OCI-LY1 (cell line): ENCODE data around the gene KCNN2.

Source experiments
- EZH2 ChIP-seq: fragments of 200-600 bp; sonication (generic), shearing (Covaris generic); IDR thresholded peaks from 2 replicates; pipeline ENCODE4 v1.8.0; 2017; ENCODE audit warnings: borderline replicate concordance, mixed run types, mild to moderate bottlenecking, antibody characterized with exemption, low read length, moderate library complexity, mixed read lengths
- TF ChIP-seq, protein P1 (sequence below): fragments of 200-600 bp; sonication (generic), shearing (Covaris generic); IDR thresholded peaks from 2 replicates; pipeline ENCODE4 v1.5.1; 2017; ENCODE audit warnings: mild to moderate bottlenecking, antibody characterized with exemption, low read length, moderate library complexity, mixed read lengths

DNA sequence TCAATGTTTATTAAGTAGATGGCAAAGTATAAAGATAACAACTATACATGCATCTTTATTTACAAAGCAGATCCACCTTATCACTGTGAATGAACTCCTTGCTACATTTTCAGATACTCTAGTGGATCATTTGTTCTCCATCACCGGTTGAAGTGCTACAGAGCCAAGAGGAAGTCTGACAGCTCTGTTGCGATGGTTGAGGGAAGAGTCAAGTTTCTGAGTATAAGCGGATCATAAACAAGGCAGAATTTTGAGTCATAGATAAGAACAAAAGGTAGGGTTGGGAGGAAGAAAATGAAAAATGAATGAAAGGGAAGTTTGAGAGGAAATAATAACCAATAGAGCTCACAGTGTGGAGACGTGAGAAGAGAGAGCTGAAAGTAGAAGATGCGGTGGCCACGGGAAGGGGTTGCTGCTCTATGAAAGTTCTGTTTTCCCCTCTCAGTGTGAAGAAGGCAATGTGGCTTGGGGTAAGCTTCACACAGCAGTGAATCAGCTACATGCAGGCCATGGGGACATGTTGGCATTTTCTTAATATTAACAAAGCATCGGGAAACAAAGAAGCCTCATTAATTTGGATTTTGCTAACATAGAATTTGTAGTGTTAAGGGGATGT, 30.8 kb upstream of the KCNN2 start:
- TF ChIP-seq, protein P1, sequence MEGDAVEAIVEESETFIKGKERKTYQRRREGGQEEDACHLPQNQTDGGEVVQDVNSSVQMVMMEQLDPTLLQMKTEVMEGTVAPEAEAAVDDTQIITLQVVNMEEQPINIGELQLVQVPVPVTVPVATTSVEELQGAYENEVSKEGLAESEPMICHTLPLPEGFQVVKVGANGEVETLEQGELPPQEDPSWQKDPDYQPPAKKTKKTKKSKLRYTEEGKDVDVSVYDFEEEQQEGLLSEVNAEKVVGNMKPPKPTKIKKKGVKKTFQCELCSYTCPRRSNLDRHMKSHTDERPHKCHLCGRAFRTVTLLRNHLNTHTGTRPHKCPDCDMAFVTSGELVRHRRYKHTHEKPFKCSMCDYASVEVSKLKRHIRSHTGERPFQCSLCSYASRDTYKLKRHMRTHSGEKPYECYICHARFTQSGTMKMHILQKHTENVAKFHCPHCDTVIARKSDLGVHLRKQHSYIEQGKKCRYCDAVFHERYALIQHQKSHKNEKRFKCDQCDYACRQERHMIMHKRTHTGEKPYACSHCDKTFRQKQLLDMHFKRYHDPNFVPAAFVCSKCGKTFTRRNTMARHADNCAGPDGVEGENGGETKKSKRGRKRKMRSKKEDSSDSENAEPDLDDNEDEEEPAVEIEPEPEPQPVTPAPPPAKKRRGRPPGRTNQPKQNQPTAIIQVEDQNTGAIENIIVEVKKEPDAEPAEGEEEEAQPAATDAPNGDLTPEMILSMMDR: no peak
- TF ChIP-seq EZH2: no peak
